MM.1S (cell line): ENCODE measurements around the gene GSAP.

Experiments used
- EZH2 ChIP-seq: fragments of 300-600 bp; sonication (generic); optimal IDR thresholded peaks from 2 replicates; pipeline ENCODE3; 2017; ENCODE audit warnings: low read depth, mild to moderate bottlenecking, antibody characterized with exemption, low read length, mixed read lengths
- TF ChIP-seq, protein P1 (sequence below): fragments of 300-600 bp; sonication (generic); IDR thresholded peaks from 2 replicates; pipeline ENCODE4 v1.5.1; 2016; ENCODE audit warnings: antibody characterized with exemption, low read length, mixed read lengths

- TF ChIP-seq, protein P1, sequence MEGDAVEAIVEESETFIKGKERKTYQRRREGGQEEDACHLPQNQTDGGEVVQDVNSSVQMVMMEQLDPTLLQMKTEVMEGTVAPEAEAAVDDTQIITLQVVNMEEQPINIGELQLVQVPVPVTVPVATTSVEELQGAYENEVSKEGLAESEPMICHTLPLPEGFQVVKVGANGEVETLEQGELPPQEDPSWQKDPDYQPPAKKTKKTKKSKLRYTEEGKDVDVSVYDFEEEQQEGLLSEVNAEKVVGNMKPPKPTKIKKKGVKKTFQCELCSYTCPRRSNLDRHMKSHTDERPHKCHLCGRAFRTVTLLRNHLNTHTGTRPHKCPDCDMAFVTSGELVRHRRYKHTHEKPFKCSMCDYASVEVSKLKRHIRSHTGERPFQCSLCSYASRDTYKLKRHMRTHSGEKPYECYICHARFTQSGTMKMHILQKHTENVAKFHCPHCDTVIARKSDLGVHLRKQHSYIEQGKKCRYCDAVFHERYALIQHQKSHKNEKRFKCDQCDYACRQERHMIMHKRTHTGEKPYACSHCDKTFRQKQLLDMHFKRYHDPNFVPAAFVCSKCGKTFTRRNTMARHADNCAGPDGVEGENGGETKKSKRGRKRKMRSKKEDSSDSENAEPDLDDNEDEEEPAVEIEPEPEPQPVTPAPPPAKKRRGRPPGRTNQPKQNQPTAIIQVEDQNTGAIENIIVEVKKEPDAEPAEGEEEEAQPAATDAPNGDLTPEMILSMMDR = no peak
- no peak for TF ChIP-seq EZH2
Observed at GRCh38 chr7:77284616-77285015, 131.5 kb downstream of the GSAP start.
